Stimulated activated CD8-positive, alpha-beta memory T cell treated with anti-CD3 and anti-CD28 coated beads, Interleukin-4, amount 100 ng/mL, for 4 hours (primary cell): ENCODE measurements around the gene TOPBP1.
"Not testable (repeated sequence)": the region's sequence is repeated elsewhere in the genome, so short reads cannot be mapped to it uniquely, and the experiment has no call there.

Experiments used
- DNase-seq, 2 donors: peaks; one replicate each; pipeline ENCODE4 v3.0.0-alpha.2; 2020; ENCODE audit warnings: low read depth in 2 of 2, low spot score in 1 of 2

TOPBP1 gene

GRCh38 chr3:133674290-133674919, 12.7 kb upstream of the TOPBP1 start:
- no peak for DNase-seq

GRCh38 chr3:133673746-133674145, 12.0 kb upstream of the TOPBP1 start:
- DNase-seq, result no peak

DNA sequence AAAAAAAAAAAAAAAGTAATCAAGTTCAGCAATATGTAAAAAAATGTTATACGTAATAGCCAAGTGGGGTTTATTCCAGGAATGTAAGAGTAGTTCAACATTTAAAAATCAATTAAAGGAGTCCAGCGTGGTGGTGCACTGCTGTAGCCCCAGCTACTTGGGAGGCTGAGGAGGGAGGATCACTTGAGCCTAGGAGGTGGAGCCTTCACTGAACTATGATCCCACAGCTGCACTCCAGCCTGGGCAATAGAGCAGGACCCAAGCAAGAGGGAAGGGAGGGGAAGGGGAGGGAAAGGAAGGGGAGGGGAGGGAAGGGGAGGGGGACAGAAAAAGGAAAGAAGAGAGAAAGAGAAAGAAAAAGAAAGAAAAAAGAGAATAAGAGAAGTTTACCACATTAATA, 10.7 kb upstream of the TOPBP1 start:
- no peak for DNase-seq

DNA sequence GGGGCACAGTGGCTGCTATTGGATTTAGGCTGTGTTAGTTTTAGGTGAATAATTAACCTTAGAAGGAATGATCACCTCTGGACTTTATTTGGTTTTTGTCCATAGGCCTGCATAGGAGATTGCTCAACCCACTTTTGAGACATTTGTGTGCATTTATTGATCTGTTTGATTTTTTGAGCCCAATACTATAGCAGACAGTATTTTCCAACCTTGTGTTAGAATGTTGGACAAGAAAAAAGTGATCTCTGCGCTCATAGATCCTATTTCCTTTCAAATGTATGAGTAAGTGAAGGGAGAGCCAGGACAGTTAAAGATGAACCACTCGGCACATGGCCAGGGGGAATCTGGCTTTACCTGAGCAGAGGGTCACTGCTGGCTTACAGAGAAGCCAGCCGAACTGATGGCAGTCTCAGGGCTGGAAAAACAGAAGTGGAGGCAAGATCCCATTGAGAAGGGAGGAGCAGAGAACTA, 8.8 kb upstream of the TOPBP1 start:
- no peak for DNase-seq

DNA sequence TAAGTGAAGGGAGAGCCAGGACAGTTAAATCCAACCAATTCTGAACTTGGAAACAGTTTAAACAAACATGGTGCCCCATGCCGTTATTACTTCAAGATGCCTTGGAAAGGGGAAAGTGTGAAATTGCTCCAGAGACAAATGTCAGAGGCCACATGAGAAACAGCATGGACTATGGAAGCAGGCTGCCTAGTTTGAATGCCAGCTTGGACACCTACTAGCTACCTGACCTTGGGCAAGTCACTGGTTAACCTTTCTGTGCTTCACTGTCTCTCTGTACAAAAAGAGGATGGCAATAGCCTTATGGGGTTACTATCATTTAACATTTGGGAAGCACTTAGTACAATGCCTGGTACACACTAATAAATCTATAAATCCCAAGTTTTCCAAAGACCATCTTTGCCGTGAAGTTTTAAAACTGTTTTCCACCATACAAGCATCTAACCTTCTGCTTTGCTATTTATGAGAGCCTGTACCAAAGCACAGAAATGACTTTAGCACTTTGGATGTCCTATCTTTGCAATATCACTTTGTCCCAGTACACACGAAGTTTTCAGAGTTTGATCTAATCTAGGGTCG, 8.3 kb upstream of the TOPBP1 start:
- DNase-seq, result no peak

DNA sequence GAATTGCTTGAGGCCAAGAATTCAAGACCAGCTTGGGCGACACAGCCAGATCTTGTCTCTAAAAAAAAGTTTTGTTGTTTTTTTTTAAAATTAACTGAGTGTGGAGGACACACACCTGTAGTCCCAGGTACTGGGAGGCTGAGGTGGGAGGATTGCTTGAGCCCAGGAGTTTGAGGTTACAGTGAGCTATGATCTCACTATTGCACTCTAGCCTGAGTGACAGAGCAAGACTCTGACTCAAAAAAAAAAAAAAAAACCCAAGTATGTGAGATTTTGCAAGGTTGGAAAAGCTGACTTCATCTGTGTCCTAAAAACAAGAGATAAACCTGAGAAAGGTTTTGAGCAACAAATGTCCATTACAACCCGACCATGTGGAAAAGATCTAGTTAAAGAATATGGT, 5.4 kb upstream of the TOPBP1 start:
- no peak for DNase-seq

DNA sequence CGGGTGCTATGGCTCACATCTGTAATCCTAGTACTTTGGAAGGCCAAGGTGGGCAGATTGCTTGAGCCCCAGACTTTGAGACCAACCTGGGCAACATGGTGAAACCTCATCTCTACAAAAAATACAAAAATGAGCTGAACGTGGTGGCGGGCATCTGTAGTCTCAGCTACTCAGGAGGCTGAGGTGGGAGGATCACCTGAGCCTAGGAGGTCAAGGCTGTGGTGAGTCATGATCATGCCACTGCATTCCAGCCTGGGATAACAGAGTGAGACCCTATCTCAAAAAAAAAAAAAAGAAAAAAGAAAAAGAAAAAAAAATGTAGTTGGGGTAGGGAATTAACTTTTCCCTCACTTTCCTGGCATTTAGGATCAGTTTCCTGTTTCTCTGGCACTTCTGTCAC, 3.4 kb upstream of the TOPBP1 start:
- not testable (repeated sequence) for DNase-seq

- no peak for DNase-seq
These were observed 2.0 kb upstream of the TOPBP1 start for GRCh38 chr3:133663569-133664313.

- DNase-seq, result no peak
These were observed 524 bp upstream of the TOPBP1 start for GRCh38 chr3:133662278-133662651.

DNA sequence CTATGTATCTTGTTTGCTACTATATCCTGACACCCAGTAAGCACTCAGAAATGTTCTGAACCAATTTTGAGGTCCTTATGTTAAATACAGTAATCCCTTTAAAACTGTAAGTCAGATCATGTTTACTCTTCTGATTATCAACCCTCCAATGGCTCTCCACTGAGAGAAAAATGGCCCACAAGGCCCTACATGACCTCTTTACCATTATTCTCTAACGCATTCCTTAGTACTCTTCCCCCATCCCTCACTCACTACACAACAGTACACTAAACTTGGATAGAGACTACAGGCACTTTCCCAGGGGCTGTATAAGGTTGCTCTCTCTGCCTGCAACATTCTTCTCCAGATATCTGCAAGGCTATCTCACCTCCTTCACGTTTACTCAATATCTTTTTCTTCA, 1.9 kb downstream of the TOPBP1 start:
- DNase-seq, result no peak

DNA sequence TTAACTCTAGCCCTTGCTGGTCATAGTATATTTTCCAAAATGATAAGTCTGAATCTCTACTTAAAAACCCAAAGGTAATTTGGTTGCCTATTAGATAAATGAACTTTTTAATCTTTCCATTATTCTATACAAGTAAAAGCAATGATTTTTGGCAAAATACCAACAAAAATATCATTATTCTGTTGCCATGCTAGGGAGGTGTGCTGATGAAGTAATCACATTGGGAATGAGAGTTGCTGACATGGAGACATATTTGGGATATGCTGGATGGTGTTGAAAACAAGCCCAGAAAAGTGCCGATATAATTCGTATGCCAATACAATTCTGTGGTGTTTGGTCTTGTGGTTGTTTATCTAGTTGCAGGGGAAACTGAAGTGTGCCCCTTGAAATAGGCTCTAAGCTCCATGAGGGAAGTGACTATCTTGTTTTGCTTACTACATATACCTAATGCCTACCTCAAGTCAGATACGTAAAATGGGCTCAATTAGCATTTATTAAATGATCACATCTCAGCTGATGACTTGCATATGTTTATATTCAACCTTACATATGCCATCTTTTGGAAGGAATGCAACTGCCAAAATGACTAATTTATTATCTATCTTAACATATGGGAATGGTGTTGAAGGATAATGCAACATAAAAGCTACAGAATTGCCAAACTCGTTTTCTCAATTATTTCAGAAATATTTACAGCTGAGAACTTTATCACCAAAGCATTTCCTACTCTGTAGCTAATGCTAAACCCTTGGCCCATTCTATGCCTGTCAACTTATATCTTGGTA, 5.8 kb downstream of the TOPBP1 start:
- DNase-seq, result no peak

- DNase-seq, result no peak
These were observed 12.2 kb downstream of the TOPBP1 start for GRCh38 chr3:133649486-133650068.

DNA sequence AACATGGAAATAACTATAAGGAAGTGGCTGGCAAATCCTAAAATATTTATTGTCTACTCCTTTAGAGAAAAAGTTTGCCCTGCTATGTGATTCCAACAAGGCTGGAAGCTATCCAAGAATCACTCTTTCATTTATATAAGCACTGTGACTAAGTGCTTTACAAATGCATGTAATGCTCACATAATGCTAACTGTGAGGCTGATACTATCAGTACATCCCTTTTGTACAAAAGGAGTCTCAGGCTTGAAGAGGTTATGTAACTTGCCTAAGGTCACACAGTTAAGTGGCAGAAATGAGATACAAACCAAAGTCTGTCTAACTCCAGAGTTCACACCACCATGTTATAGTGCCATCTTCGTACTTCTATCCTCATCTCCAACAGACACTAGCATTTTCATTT, 17.0 kb downstream of the TOPBP1 start:
- DNase-seq, result no peak

DNA sequence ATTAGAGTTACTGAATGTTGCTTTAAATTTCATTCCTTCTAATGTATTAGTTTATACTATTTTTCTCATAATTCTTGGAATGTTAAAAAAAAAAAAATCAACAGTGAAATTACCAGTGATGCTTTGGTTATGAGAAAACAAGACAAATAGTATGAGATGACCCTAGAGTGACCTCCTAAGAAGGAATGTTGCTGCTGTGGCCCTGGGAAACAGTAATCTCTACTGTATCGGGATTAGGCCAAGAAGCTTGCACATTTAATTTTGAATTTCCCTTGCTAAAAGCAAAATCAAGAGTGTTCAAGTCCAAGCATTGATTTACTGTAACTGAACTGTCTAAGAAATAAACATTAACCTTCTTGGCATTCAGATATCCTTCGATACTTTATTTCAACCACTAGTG, 18.1 kb downstream of the TOPBP1 start:
- no peak for DNase-seq

GRCh38 chr3:133641254-133641653, 20.5 kb downstream of the TOPBP1 start:
- DNase-seq, result no peak

GRCh38 chr3:133633439-133633838, 28.3 kb downstream of the TOPBP1 start:
- no peak for DNase-seq

DNA sequence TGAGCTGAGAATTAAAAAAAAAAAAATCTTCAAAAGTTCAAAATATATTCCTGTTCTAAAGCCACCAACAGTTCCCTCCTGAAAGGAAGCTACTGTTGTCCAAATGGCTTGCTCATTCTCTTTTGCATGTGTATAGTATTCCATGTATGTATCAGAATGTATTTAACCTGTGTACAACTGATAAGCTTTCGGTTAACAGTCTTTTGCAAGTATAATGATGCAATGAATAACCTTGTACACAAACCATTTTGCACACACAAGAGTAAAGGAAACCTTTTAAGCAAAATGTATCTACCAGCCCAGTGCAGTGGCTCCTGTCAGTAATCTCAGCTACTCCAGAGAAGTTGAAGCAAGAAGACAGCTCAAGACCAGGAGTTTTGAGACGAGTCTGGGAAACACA, 32.6 kb downstream of the TOPBP1 start:
- no peak for DNase-seq

GRCh38 chr3:133627789-133628188, 34.0 kb downstream of the TOPBP1 start:
- DNase-seq, result no peak

DNA sequence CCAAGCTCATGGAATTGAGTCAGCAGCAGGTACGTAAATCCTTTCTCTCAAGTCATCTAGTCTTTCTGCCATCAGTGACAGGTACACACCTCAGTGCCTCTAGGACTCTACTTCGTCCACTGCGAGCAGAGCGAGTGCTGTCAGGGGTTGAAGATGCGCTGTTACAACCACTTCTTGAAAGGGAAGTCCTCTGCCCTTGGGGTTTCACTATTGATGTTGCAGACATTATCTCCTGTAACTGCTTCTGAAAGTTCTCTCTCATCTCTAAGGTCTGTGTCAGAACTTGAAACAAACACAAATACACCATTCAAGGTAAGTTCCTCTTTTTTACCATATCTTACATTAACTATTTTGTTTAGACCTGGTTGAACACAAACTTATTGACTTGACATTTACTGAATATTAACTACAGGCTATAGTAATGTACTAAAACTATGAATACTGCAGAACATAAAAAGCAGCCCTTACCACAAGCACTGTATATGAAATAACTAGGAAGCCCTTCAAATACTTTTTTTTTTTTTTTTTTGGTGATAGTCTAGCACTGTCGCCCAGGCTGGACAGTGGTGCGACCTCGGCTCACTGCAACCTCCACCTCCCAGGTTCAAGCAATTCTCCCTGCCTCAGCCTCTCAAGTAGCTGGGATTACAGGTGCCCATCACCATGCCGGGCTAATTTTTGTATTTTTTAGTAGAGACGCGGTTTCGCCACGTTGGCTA, 41.5 kb downstream of the TOPBP1 start:
- DNase-seq, result no peak

- DNase-seq, result no peak
These were observed 50.2 kb downstream of the TOPBP1 start for GRCh38 chr3:133611534-133611933.

DNA sequence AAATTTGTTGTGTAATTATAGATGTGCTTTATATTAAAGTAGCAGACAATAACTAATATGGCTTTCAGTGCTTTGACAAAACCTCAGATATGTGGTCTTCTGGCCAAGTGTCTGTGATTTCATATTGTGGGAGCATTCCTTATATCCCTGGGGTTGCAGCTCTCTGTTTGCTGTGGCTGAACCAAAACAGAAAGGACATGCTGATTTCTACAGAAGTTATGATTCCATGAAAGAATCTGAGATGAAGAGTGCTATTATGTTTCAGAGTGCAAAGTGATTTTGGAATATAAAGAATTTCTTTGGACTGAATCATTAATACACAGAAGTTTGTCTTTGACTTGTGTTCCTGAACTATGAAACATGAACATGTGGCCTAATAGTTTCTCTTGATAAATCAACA, 51.7 kb downstream of the TOPBP1 start:
- no peak for DNase-seq
